ENCODE data around the gene KMT5C. TPM values are rescaled to one million over a fixed set of nuclear protein-coding genes. Genes with fewer than 3 reads are reported as not detected.
"Not testable (repeated sequence)": the region's sequence is repeated elsewhere in the genome, so short reads cannot be mapped to it uniquely, and the experiment has no call there.

Gene KMT5C
- polyA plus RNA-seq, 3 donors: 0.89 to 26.9 (median 1.5) TPM

DNA sequence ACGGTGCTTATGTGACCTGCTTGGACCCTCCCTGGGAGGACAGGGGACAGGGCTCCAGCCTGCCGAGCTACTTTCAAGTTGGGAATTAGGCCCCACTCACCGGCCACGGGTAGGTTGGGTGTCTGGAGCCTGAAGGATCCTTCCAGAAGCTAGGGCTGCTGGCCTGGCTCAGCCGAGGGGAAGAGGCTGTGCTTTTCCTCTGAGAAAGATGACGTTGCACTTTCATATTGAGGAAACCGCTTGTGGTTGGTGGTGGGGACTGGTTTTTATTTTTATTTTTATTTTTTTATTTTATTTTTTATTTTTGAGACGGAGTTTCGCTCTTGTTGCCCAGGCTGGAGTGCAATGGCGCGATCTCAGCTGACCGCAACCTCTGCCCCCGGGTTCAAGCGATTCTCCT, 14.5 kb upstream of the KMT5C start, which contains the start of gene TMEM150B:
Gene TMEM150B, minus strand, starts transcription at position 170 of the 400 bp plus-strand sequence. CDS start 4,305 bp downstream, outside the sequence.
- intact Hi-C loops (cut with micrococcal nuclease): loop anchor here in 1 of 2 donors (2.0 kb wide), 1 partner anchor 14 kb away; the partner anchor contains the start of gene KMT5C
- TF ChIP-seq, protein P1, sequence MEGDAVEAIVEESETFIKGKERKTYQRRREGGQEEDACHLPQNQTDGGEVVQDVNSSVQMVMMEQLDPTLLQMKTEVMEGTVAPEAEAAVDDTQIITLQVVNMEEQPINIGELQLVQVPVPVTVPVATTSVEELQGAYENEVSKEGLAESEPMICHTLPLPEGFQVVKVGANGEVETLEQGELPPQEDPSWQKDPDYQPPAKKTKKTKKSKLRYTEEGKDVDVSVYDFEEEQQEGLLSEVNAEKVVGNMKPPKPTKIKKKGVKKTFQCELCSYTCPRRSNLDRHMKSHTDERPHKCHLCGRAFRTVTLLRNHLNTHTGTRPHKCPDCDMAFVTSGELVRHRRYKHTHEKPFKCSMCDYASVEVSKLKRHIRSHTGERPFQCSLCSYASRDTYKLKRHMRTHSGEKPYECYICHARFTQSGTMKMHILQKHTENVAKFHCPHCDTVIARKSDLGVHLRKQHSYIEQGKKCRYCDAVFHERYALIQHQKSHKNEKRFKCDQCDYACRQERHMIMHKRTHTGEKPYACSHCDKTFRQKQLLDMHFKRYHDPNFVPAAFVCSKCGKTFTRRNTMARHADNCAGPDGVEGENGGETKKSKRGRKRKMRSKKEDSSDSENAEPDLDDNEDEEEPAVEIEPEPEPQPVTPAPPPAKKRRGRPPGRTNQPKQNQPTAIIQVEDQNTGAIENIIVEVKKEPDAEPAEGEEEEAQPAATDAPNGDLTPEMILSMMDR (IDR thresholded peaks at IDR 0.05): no peak
- H3K4me1 ChIP-seq (ENCODE audit: control insufficient read depth in 1 of 2, insufficient read depth in 2 of 2, low read length in 2 of 2): peaks cover 72 to 86% of the 10 kb centered on the region in 2 donors
- H4K20me1 ChIP-seq (ENCODE audit: insufficient read depth, low read length): peaks cover 28% of the 10 kb centered on the region
- H3K4me3 ChIP-seq (replicated peaks in 1 of 3; ENCODE audit: low read depth in 2 of 3, low read length in 3 of 3): peak within 1 kb of the TSS; percentile 44 to 79 (median 77)
- Mint-ChIP-seq H3K4me1 (peaks cover 70% of the 10 kb centered on the region), H3K27me3 (ENCODE audit: low read depth in 3 of 3) (peaks cover 0 to 1% (median 1%) of the 10 kb centered on the region in 3 donors), H3K36me3 (peaks cover 12 to 26% of the 10 kb centered on the region in 2 donors), H3K4me3 (peak within 1 kb of the TSS; percentile 89 to 97), H3K27ac (peak within 1 kb of the TSS; percentile 96 to 99 (median 98)), H3K9me3 (peaks cover 0 to 2% (median 0%) of the 10 kb centered on the region in 7 donors)
- peak within 1 kb of the TSS; percentile 78 for H3K4me2 ChIP-seq (replicated peaks; ENCODE audit: extremely low read depth, low read length, poor library complexity, severe bottlenecking)
- peaks cover 41% of the 10 kb centered on the region for H3K79me2 ChIP-seq (ENCODE audit: insufficient read depth, low read length)
- peaks cover 4 to 10% of the 10 kb centered on the region in 2 donors for H3K36me3 ChIP-seq (replicated peaks in 1 of 2; ENCODE audit: control insufficient read depth in 1 of 2, insufficient read depth in 2 of 2, low read length in 2 of 2)
- DNase-seq: peak; percentile 48 to 71 (median 71)
- H3K27ac ChIP-seq (ENCODE audit: low read depth in 1 of 2, low read length in 2 of 2): peak within 1 kb of the TSS; percentile 85 to 93
- H3K27me3 ChIP-seq (ENCODE audit: control insufficient read depth in 2 of 2, insufficient read depth in 2 of 2, low read length in 2 of 2): no peaks in the 10 kb centered on the region
- H2AFZ ChIP-seq (ENCODE audit: insufficient read depth, low read depth, low read length, poor library complexity, severe bottlenecking): peak within 1 kb of the TSS; percentile 35
- 4% methylated on average over 4 of the region's 14 CpGs for WGBS (ENCODE audit: insufficient coverage)
- H3K9ac ChIP-seq (ENCODE audit: insufficient read depth, low read length, poor library complexity, severe bottlenecking): peak within 1 kb of the TSS; percentile 67
- H3K9me3 ChIP-seq (replicated peaks in 1 of 2; ENCODE audit: control insufficient read depth in 1 of 2, insufficient read depth in 1 of 2, low read length in 2 of 2): no peaks in the 10 kb centered on the region

DNA sequence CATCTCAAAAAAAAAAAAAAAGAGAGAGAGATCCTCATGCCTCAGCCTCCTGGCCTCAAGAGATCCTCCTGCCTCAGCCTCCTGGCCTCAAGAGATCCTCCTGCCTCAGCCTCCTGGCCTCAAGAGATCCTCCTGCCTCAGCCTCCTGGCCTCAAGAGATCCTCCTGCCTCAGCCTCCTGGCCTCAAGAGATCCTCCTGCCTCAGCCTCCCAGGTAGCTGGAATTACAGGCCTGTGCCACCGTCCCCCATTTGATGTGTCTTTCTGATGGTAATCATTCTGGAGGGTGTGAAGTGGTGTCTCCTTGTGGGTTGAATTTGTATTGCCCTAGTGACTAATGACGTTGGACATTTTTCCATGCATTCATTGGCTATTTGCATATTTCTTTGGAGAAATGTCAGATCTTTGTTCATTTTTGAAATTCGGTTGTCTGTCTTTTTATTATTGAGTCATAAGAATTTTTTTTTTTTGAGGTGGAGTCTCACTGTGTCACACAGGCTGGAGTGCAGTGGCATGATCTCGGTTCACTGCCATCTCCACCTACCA, 10.8 kb upstream of the KMT5C start:
- H3K4me1 ChIP-seq (ENCODE audit: control insufficient read depth in 1 of 2, insufficient read depth in 2 of 2, low read length in 2 of 2): peaks cover 66 to 80% of the 10 kb centered on the region in 2 donors
- H3K4me3 ChIP-seq (replicated peaks in 1 of 3; ENCODE audit: low read depth in 2 of 3, low read length in 3 of 3); H3K9me3 ChIP-seq (replicated peaks in 1 of 2; ENCODE audit: control insufficient read depth in 1 of 2, insufficient read depth in 1 of 2, low read length in 2 of 2); H3K27ac ChIP-seq (ENCODE audit: low read depth in 1 of 2, low read length in 2 of 2); H3K4me3 Mint-ChIP-seq; intact Hi-C loops (cut with micrococcal nuclease); H3K9ac ChIP-seq (ENCODE audit: insufficient read depth, low read length, poor library complexity, severe bottlenecking); H4K20me1 ChIP-seq (ENCODE audit: insufficient read depth, low read length); H3K27me3 Mint-ChIP-seq (ENCODE audit: low read depth in 3 of 3); H3K27me3 ChIP-seq (ENCODE audit: control insufficient read depth in 2 of 2, insufficient read depth in 2 of 2, low read length in 2 of 2); H3K4me2 ChIP-seq (replicated peaks; ENCODE audit: extremely low read depth, low read length, poor library complexity, severe bottlenecking); H3K36me3 Mint-ChIP-seq; H3K36me3 ChIP-seq (replicated peaks in 1 of 2; ENCODE audit: control insufficient read depth in 1 of 2, insufficient read depth in 2 of 2, low read length in 2 of 2); H3K9me3 Mint-ChIP-seq; H2AFZ ChIP-seq (ENCODE audit: insufficient read depth, low read depth, low read length, poor library complexity, severe bottlenecking): not testable (repeated sequence)
- H3K79me2 ChIP-seq (ENCODE audit: insufficient read depth, low read length): peaks cover 12% of the 10 kb centered on the region
- Mint-ChIP-seq H3K27ac (peak overlapping the region in 3 of 7 donors; percentile 21 to 72 (median 70)), H3K4me1 (peaks cover 66% of the 10 kb centered on the region)
- DNase-seq: peak in 1 of 3 donors; percentile 52
- 80% methylated on average over 1 of the region's 4 CpGs for WGBS (ENCODE audit: insufficient coverage)

DNA sequence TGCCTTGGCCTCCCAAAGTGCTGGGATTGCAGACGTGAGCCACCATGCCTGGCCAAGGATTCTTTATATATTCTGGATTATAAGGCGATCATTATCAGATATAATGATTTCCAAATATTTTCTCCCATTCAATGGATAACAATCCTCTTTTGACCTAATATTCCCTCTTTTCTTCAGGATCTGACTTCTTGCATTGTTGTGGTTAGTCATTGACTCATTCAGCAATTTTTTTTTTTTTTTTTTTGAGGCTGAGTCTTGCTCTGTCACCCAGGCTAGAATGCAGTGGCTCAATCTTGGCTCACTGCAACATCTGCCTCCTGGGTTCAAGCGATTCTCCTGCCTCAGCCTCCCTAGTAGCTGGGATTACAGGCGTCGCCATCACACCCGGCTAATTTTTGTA, 9.9 kb upstream of the KMT5C start:
- H4K20me1 ChIP-seq (ENCODE audit: insufficient read depth, low read length); H2AFZ ChIP-seq (ENCODE audit: insufficient read depth, low read depth, low read length, poor library complexity, severe bottlenecking); H3K9me3 ChIP-seq (replicated peaks in 1 of 2; ENCODE audit: control insufficient read depth in 1 of 2, insufficient read depth in 1 of 2, low read length in 2 of 2); H3K9me3 Mint-ChIP-seq; H3K27me3 ChIP-seq (ENCODE audit: control insufficient read depth in 2 of 2, insufficient read depth in 2 of 2, low read length in 2 of 2); H3K4me2 ChIP-seq (replicated peaks; ENCODE audit: extremely low read depth, low read length, poor library complexity, severe bottlenecking); H3K36me3 ChIP-seq (replicated peaks in 1 of 2; ENCODE audit: control insufficient read depth in 1 of 2, insufficient read depth in 2 of 2, low read length in 2 of 2); H3K79me2 ChIP-seq (ENCODE audit: insufficient read depth, low read length); H3K9ac ChIP-seq (ENCODE audit: insufficient read depth, low read length, poor library complexity, severe bottlenecking); H3K4me3 ChIP-seq (replicated peaks in 1 of 3; ENCODE audit: low read depth in 2 of 3, low read length in 3 of 3); H3K27me3 Mint-ChIP-seq (ENCODE audit: low read depth in 3 of 3); H3K36me3 Mint-ChIP-seq; intact Hi-C loops (cut with micrococcal nuclease); H3K4me3 Mint-ChIP-seq; H3K27ac ChIP-seq (ENCODE audit: low read depth in 1 of 2, low read length in 2 of 2): not testable (repeated sequence)
- H3K27ac Mint-ChIP-seq: peak overlapping the region in 6 of 7 donors; percentile 25 to 85 (median 64)
- peak in 1 of 3 donors; percentile 26 for DNase-seq
- 56% methylated on average over 1 of the region's 6 CpGs for WGBS (ENCODE audit: insufficient coverage)
- peaks cover 66% of the 10 kb centered on the region for H3K4me1 Mint-ChIP-seq
- H3K4me1 ChIP-seq (ENCODE audit: control insufficient read depth in 1 of 2, insufficient read depth in 2 of 2, low read length in 2 of 2): peaks cover 62 to 73% of the 10 kb centered on the region in 2 donors
